Smooth muscle cell (in vitro differentiated cells): ENCODE results near the gene TADA2B. TPM values are rescaled to one million over a fixed set of nuclear protein-coding genes. Genes with fewer than 3 reads are reported as not detected.
A peak's percentile ranks its signal among the peaks of the same experiment; 100 is the strongest.

Experiments used
- DNase-seq: peaks from one replicate; lab custom pipeline; 2025; ENCODE audit not compliant: unreplicated experiment; lab: John Stamatoyannopoulos, UW
- H2AFZ ChIP-seq: fragments of 200-600 bp; sonication (generic); 2 replicates; pipeline ENCODE4 v1.6.0; 2016; ENCODE audit warnings: antibody characterized with exemption, low read depth, mild to moderate bottlenecking
- H3F3A ChIP-seq: fragments of 200-600 bp; sonication (generic); 2 replicates; pipeline ENCODE4 v1.6.0; 2017; ENCODE audit warnings: antibody characterized with exemption, low read depth
- H3K27ac ChIP-seq: fragments of 200-600 bp; sonication (generic); 2 replicates; pipeline ENCODE4 v1.5.1; 2016; ENCODE audit warnings: low read depth, mild to moderate bottlenecking
- H3K27me3 ChIP-seq: fragments of 200-600 bp; sonication (generic); 2 replicates; pipeline ENCODE4 v1.6.1; 2016; ENCODE audit warnings: low read depth, mild to moderate bottlenecking
- H3K36me3 ChIP-seq: fragments of 200-600 bp; sonication (generic); 2 replicates; pipeline ENCODE4 v1.5.1; 2016; ENCODE audit warnings: low read depth
- H3K4me1 ChIP-seq: fragments of 200-600 bp; sonication (generic); 2 replicates; pipeline ENCODE4 v1.5.1; 2016; ENCODE audit warnings: low read depth
- H3K4me2 ChIP-seq: fragments of 200-600 bp; sonication (generic); 2 replicates; pipeline ENCODE4 v1.6.0; 2016; ENCODE audit warnings: mild to moderate bottlenecking
- H3K4me3 ChIP-seq: fragments of 200-600 bp; sonication (generic); 2 replicates; pipeline ENCODE4 v1.5.1; 2016; ENCODE audit warnings: mild to moderate bottlenecking
- H3K79me2 ChIP-seq: fragments of 200-600 bp; sonication (generic); 2 replicates; pipeline ENCODE4 v1.6.0; 2016; ENCODE audit warnings: low read depth, mild to moderate bottlenecking
- H3K9ac ChIP-seq: fragments of 200-600 bp; sonication (generic); 2 replicates; pipeline ENCODE4 v1.6.0; 2016; ENCODE audit warnings: low read depth
- H3K9me3 ChIP-seq: fragments of 200-600 bp; sonication (generic); replicated peaks from 2 replicates; pipeline ENCODE4 v1.5.1; 2016; ENCODE audit warnings: low read depth
- H4K20me1 ChIP-seq: fragments of 200-600 bp; sonication (generic); 2 replicates; pipeline ENCODE4 v1.6.0; 2016; ENCODE audit warnings: low read depth
- CTCF ChIP-seq: fragments of 200-600 bp; sonication (generic); IDR thresholded peaks from 2 replicates; pipeline ENCODE4 v1.5.1; 2017; ENCODE audit warnings: borderline replicate concordance, mild to moderate bottlenecking, antibody characterized with exemption; ENCODE audit not compliant: insufficient read depth, poor library complexity, severe bottlenecking
- WGBS: methylation state at CpG from one replicate; pipeline ENCODE4 v1.1.7; 2016; ENCODE audit warnings: low lambda C conversion rate; 5-methylcytosine and 5-hydroxymethylcytosine counted together
- polyA plus RNA-seq: library from polyadenylated mRNA; unstranded; fragments of >200 nt; fragmentation: Nextera tagmentation; extraction: Ambion mirVana; gene quantifications from 2 replicates; pipeline ENCODE4 v1.2.1, GENCODE V29; 2016
- total RNA-seq: library from RNA; depleted of rRNA; stranded (reverse); fragments of >200 nt; gene quantifications from 2 replicates; pipeline ENCODE4 v1.2.3, GENCODE V29; 2014

TADA2B gene
- total and polyA plus RNA-seq, 2 experiments from 2014 or later: 6.3 to 9.1 TPM

GRCh38 chr4:7103607-7104365 is 60.6 kb downstream of the TADA2B start:
- Histone ChIP-seq H3K9me3 (no peaks in the 10 kb centered on the region), H3F3A (no peaks in the 10 kb centered on the region), H3K4me1 (peaks cover 9% of the 10 kb centered on the region), H3K27me3 (peaks cover 2% of the 10 kb centered on the region), H2AFZ (no peak overlapping the region), H3K79me2 (no peaks in the 10 kb centered on the region), H3K27ac (no peak overlapping the region), H3K9ac (no peak overlapping the region), H3K36me3 (no peaks in the 10 kb centered on the region), H3K4me3 (peak overlapping the region; percentile 73), H4K20me1 (peaks cover 3% of the 10 kb centered on the region), H3K4me2 (peak overlapping the region; percentile 91)
- no peak for DNase-seq
- TF ChIP-seq CTCF: no peak
- 46% methylated on average over 21 of the region's 21 CpGs for WGBS

- Histone ChIP-seq H3K27me3 (no peaks in the 10 kb centered on the region), H2AFZ (no peak overlapping the region), H3K4me1 (peaks cover 9% of the 10 kb centered on the region), H3K27ac (no peak overlapping the region), H3K4me2 (no peak overlapping the region), H3K4me3 (no peak overlapping the region), H3K79me2 (no peaks in the 10 kb centered on the region), H3F3A (no peaks in the 10 kb centered on the region), H4K20me1 (peaks cover 3% of the 10 kb centered on the region), H3K9me3 (no peaks in the 10 kb centered on the region), H3K9ac (no peak overlapping the region), H3K36me3 (no peaks in the 10 kb centered on the region)
- 90% methylated on average over 7 of the region's 7 CpGs for WGBS
- no peak for DNase-seq
- no peak for TF ChIP-seq CTCF
Measured at GRCh38 chr4:7104366-7105031, 61.3 kb downstream of the TADA2B start.

GRCh38 chr4:7105276-7105675 is 62.1 kb downstream of the TADA2B start:
- Histone ChIP-seq H3K79me2 (no peaks in the 10 kb centered on the region), H4K20me1 (peaks cover 3% of the 10 kb centered on the region), H3K9me3 (no peaks in the 10 kb centered on the region), H2AFZ (no peak overlapping the region), H3K27ac (no peak overlapping the region), H3K4me2 (no peak overlapping the region), H3K9ac (no peak overlapping the region), H3K27me3 (no peaks in the 10 kb centered on the region), H3K4me1 (peaks cover 9% of the 10 kb centered on the region), H3K36me3 (no peaks in the 10 kb centered on the region), H3F3A (no peaks in the 10 kb centered on the region), H3K4me3 (no peak overlapping the region)
- no peak for TF ChIP-seq CTCF
- WGBS: 89% methylated on average over 15 of the region's 15 CpGs
- DNase-seq: no peak
